Thoracic aorta endothelial cell (primary cell): Measurements from ENCODE around the gene CKAP5. TPM values are rescaled to one million over a fixed set of nuclear protein-coding genes. Genes with fewer than 3 reads are reported as not detected.

Source experiments
- small RNA-seq: library from RNA; depleted of rRNA; stranded (forward); fragments of <200 nt; gene quantifications from one replicate; pipeline ENCODE3, GENCODE V24; 2012
- total RNA-seq: library from RNA; depleted of rRNA; stranded (reverse); fragments of >200 nt; gene quantifications from 2 replicates; pipeline ENCODE4 v1.2.3, GENCODE V29; 2012

Gene CKAP5
- total RNA-seq = 124 and 152 TPM in 2 replicates

DNA sequence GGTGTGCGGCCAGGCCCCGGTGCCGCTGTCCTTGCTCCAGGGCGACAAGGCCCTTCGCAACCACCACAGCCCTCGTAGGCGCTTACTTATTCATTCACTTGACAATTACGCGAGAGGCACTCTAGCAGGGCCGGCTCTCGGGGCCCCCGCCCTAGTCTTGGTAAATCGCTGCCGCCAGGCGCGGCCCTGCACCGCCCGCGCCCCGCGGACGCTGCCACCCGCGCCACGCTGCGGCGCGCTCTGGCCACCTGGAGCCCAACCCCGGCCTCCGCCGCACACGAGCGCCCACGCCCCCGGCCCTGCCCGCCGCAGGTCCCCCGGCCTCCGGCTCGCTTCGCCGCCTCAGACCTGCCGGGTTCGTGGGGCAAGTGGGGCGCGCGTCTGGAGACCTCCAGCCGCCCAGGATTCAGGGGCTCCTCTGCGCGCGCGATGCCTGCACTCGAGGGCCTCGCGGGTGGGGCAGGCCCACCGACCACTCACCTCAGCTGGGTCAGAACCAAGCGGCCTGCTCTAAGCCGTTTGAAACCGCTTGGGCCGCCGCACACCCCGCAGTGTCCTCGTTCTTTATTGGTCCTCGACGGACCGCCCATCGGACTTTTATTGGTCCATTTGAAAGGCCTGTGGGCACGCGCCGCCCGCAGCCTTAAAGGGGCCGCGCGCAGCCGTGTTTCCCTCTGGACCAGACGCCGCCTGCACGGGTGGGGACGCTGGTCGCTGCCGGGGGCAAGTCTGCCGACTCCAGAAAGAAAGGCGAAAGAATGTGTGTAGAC is at the start of gene CKAP5:
CKAP5 (minus strand) TSS at position 541 of the 770 bp plus-strand sequence. CDS start 25,049 bp downstream, outside the sequence.

DNA sequence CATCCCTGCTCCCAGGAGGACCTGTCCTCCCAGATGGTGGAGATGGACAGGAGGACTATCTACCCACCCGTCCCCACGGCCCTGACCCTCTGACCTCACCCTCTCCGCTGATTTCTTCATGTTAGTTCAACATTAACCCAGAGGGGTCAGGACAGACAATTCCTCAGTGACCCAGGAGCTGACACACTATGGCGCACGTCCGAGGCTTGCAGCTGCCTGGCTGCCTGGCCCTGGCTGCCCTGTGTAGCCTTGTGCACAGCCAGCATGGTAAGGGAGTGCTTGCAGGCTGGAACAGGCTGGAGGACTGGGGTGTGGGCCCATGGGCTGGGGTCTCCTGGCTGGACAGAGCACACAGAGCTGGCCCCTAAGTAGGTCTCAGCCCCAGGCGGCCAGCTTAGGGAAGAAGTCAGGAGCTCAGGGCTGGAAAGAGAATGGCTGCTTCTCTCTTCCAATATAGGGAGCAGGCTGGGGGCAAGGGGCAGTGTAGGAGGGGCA is 127.0 kb downstream of the CKAP5 start, which contains the start of gene F2:
F2 (plus strand) TSS at position 166 of the 495 bp plus-strand sequence; CDS start at position 189, 23 bp downstream.

DNA sequence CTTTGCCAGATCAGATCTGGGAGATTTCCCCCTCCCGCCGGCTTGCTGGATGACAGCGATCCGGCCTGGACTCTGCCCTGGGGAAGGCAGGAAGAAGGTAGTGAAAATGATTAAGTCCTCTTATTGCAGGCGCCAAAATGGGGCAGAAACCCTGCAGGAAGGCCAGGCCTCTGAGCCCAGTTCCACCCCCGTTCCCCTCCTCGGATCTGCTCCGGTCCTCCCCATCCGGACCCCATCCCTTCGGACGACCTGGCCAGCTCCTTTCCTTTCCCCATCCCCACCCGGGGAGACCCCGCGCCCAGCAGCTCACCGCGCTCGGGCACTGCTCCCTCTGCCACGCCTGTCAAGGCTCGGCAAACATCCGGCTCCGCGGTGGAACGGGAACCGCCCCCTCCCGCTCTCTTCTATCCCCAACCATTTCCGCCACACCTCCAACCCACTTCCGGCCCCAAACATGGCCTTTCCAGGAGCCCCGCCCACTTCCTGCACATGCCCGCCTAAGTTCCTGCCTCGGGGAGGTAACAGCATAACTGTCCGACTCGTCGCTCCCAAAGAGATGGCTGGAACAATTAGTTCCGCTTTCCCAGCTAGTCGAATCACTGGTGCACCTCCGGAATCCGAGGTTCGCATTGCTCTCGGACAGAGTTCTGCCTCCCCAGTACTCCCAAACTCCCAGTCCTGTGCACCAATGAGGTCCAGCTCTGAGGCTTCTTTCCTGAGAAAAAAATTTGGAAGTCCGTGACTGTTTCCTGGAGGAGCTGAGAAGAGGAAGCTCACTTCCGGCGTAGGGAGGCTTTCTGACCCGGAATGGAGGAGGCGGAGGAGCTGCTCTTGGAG is 145.6 kb downstream of the CKAP5 start, which contains the start of the genes ARHGAP1 and ZNF408:
ARHGAP1 (minus strand) TSS at position 379 of the 837 bp plus-strand sequence. CDS start 4,512 bp downstream, outside the sequence.
ZNF408 (plus strand) TSS at position 791 of the 837 bp plus-strand sequence; CDS start at position 808, 17 bp downstream.

Small RNA genes lying within 50 kb of the gene (small RNA-seq; reads per million reads assigned to genes)
- gene MIR5582 = 3.9 reads per million, percentile 73 among the genes with 10 or more reads in this experiment
- not detected for gene RF00573
- gene SNORD67 = 271 reads per million, percentile 99 among the genes with 10 or more reads in this experiment

Other genes starting within 250 kb of the CKAP5 start
- gene HARBI1, start 229.1 kb downstream of the CKAP5 start, total RNA-seq = 3.3 and 4.3 TPM in 2 replicates
- gene ATG13, start 228.7 kb downstream of the CKAP5 start, total RNA-seq = 47.6 and 55.6 TPM in 2 replicates
- 29.3 and 34.5 TPM in 2 replicates for gene ARHGAP1, start 145.7 kb downstream of the CKAP5 start, total RNA-seq
- 6.7 and 8.9 TPM in 2 replicates for gene ZNF408, start 145.2 kb downstream of the CKAP5 start, total RNA-seq
- not detected in 2 replicates for gene F2, start 127.1 kb downstream of the CKAP5 start, total RNA-seq
- 0.93 and 1.5 TPM in 2 replicates for gene LRP4, start 72.3 kb upstream of the CKAP5 start, total RNA-seq
- 20.6 and 26.9 TPM in 2 replicates for gene CSTPP1, start 90.5 kb upstream of the CKAP5 start, total RNA-seq